Amygdala (tissue), 56 donors: ENCODE data around the gene CORO1C.
A peak's percentile ranks its signal among the peaks of the same experiment; 100 is the strongest.
"Not testable (repeated sequence)": the region's sequence is repeated elsewhere in the genome, so short reads cannot be mapped to it uniquely, and the experiment has no call there.

Source experiments
- DNase-seq, 56 donors: peaks; one replicate each; lab custom pipeline; 2025; lab: John Stamatoyannopoulos, UW

CORO1C gene

GRCh38 chr12:108683906-108684556 lies 47.3 kb downstream of the CORO1C start:
- DNase-seq, result no peak

- no peak for DNase-seq
Observed at GRCh38 chr12:108681317-108681716, 50.0 kb downstream of the CORO1C start.

DNA sequence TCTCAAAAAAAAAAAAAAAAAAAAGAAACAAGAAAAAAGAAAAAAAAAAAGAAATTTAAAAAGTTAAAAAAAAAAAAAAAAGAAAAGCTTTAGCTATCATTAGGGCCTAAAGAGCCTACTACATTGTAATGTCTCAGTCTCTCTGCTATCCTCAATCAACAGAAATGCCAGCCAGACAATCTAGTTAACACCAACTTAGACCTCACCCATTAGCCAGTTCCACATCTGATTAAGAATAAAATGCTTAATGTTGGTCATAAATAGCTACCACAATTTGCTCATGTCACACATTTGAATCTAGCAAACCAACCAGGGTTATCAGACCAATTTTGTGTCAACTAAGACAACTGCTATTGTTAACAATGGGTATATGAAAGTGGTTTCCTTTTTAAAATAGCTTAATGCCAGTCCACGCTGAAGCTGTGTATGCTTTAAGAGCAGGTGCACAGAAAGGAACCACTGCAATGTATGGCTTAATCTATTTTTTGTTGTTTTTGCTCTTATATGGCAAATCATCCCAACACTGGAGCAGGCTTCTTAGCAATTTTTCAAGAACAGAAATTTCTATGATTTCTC lies 52.1 kb downstream of the CORO1C start:
- no peak for DNase-seq

DNA sequence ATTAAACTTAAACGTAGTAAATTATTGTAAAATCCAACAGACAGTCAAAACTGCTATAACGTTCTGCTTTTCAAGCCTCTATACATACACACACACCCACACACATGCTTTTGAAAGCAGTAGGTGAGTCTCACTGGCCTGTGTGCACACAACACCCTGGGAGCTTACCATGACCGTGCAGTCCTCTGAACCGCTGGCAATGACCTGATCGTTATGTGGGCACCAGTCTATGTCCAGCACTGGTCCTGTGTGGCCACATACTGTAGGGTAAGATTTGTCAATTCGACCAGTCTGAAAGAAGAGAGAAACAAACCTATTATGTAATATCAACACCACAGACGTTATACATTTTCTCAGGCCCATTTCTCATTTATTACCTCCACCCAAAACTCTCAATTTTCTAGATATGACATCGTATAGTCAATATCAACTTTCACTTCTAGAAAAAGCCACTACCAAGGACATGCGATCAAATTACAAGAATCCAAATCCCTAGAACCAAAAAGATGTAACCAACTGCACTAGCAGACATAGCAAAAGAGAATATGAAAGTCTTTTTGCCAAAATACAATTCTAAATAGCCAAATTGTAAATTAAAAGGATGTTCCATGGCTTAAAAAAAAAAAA lies 53.1 kb downstream of the CORO1C start:
- DNase-seq, result no peak

GRCh38 chr12:108677381-108677780 lies 53.9 kb downstream of the CORO1C start:
- no peak for DNase-seq

DNA sequence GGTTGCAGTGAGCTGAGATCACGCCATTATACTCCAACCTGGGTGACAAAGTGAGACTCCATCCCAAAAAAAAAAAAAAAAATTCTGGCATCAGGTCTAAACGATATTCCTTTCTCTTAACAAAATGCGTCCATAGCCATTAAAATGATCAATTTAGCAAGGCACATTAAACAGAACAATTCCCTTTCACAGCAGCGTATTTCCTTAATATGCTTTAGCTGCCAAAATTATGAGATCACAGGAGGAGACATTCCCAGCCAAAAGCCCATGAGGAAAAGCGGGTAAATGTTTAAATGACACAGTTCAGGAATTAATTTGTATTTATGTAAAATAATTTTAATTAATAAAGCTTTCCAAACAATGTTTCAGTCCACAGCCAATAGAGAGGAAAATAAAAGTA lies 54.6 kb downstream of the CORO1C start:
- no peak for DNase-seq

- no peak for DNase-seq
Observed at GRCh38 chr12:108675792-108676191, 55.5 kb downstream of the CORO1C start.

- no peak for DNase-seq
Observed at GRCh38 chr12:108672054-108672453, 59.3 kb downstream of the CORO1C start.

GRCh38 chr12:108671110-108671509 lies 60.2 kb downstream of the CORO1C start:
- no peak for DNase-seq

DNA sequence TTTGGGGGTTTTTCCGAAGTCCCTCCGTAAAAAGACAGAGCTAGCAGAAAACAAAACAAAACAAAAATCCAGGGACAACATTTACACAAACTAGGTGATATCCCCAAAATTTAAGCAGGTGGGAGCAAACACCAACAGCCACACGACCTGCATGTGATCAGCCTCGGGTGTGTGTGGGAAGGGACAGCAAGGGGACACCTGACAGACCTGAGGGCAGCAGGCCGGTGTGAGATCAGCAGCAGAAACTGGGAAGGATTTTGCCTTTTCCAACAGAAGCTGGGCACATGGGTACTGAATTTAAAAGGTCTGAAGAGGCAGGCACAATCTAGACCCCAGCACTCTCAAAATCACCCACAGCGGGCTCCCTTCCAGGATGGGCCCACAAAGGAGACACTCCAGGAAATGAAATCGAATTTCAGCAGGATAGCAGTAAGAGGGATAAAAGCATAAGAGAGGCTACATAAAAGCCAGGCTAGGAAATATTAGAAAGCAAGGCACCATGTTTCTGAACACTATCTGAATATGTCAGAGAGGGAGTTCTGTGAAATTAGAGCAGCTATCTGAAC lies 61.2 kb downstream of the CORO1C start:
- DNase-seq, result no peak

GRCh38 chr12:108668542-108668941 lies 62.8 kb downstream of the CORO1C start:
- no peak for DNase-seq

DNA sequence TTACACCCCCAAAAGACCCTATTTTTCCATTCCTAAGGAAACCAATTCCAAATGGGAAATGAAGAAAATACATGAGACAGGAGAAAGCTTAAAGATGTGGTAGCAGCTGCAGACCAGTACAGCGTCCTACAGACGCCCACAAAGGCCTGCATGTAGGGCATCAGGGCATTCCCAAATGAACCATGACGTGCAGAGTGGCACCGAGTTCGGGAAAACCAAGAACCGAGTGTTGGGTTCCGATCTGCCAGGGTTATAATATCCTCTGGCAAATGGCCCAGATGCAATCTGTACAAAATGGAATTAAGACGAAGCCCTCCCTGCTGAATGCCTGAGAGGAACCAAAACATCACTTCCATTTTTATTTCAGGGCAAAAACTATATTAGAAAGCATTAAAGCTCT lies 63.3 kb downstream of the CORO1C start:
- no peak for DNase-seq

GRCh38 chr12:108667349-108667748 lies 64.0 kb downstream of the CORO1C start:
- no peak for DNase-seq

GRCh38 chr12:108666401-108666881 lies 64.9 kb downstream of the CORO1C start:
- peak in 13 of 56 donors; percentile 8 to 61 (median 34) for DNase-seq

DNA sequence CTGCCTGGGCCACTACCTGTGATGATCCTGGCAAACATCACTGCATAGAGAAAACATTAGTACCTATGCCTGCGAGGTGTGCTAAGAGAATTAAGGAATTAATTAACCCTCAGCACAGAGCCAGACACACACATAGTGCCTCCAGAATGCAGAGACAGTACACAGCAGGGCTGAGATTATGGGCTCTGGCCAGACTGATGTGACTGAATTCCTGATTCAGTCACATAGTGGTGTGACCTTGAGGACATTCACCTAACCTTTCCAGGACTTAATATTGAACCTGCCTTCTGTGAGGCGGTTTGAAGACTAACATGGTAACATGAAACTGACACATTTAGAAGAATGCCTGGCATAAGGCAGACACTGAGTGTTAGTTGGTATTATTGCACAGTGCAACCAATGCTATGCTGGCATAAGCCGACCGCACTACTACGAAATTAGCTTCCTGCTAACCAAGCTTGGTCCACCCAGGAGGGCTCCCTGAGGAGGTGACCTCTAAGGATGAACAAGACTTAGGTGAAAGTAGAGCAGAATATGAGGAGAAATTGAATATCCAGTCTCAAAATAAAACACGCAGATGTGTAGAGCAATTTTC lies 65.6 kb downstream of the CORO1C start:
- no peak for DNase-seq

- DNase-seq, result peak in 51 of 56 donors; percentile 15 to 94 (median 66)
Observed at GRCh38 chr12:108664338-108665258, 66.7 kb downstream of the CORO1C start.

DNA sequence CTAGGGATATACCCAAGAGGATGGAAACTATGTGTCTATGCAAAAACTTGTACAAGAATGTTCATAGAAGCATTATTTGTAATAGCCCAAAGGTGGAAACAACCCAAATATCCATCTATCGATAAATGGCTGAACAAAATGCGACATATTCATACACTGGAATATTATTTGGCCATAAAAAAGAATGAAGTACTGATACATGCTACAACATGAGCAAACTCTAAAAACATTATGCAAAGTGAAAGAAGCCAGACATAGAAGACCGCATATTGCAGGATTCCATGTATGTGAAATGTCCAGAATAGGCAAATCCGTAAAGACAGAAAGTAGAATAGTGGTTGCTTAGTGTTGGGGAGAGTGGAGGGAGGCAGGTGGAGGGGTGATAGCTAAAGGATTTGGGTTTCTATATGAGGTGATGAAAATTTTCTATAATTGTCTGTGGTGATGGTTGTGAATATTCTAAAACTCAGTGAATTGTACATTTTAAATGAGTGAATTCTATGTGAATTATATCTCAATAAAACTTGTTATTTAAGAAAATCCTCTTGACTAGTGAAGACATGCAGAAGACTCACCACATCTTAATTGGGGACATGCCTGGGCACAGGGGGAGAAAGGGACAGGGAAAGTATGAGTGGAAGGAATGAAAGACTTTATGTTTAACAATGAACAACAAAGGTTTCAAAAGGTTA lies 67.8 kb downstream of the CORO1C start:
- DNase-seq, result no peak

- DNase-seq, result not testable (repeated sequence)
Observed at GRCh38 chr12:108658115-108658514, 73.2 kb downstream of the CORO1C start.

- no peak for DNase-seq
Observed at GRCh38 chr12:108657130-108657745, 74.1 kb downstream of the CORO1C start.
